Activated naive CD8-positive, alpha-beta T cell (primary cell): ENCODE results near the gene MEIOB.

Source experiments
- H3K27ac Mint-ChIP-seq: one replicate; pipeline ENCODE4 v1.8.0; 2021; ENCODE audit warnings: mixed read lengths
- H3K27me3 Mint-ChIP-seq: one replicate; pipeline ENCODE4 v1.8.0; 2021; ENCODE audit warnings: mixed read lengths
- H3K36me3 Mint-ChIP-seq: one replicate; pipeline ENCODE4 v1.8.0; 2021; ENCODE audit warnings: mixed read lengths
- H3K4me1 Mint-ChIP-seq: one replicate; pipeline ENCODE4 v1.8.0; 2021; ENCODE audit warnings: low read depth, mixed read lengths
- H3K4me3 Mint-ChIP-seq: one replicate; pipeline ENCODE4 v1.8.0; 2021; ENCODE audit warnings: mild to moderate bottlenecking, mixed read lengths
- H3K9me3 Mint-ChIP-seq: one replicate; pipeline ENCODE4 v1.8.0; 2021; ENCODE audit warnings: low read depth, mixed read lengths

MEIOB gene

GRCh38 chr16:1834096-1834495 is 37.9 kb downstream of the MEIOB start:
- Mint-ChIP-seq H3K27ac (no peak overlapping the region), H3K27me3 (no peaks in the 10 kb centered on the region), H3K4me1 (peaks cover 11% of the 10 kb centered on the region), H3K36me3 (no peaks in the 10 kb centered on the region), H3K4me3 (no peak overlapping the region), H3K9me3 (no peaks in the 10 kb centered on the region)

- Mint-ChIP-seq H3K9me3 (no peaks in the 10 kb centered on the region), H3K4me1 (peaks cover 21% of the 10 kb centered on the region), H3K27ac (no peak overlapping the region), H3K4me3 (no peak overlapping the region), H3K36me3 (no peaks in the 10 kb centered on the region), H3K27me3 (no peaks in the 10 kb centered on the region)
These were observed 39.0 kb downstream of the MEIOB start for GRCh38 chr16:1832838-1833454.

GRCh38 chr16:1831186-1832075 is 40.5 kb downstream of the MEIOB start:
- no peak overlapping the region for H3K4me3 Mint-ChIP-seq
- no peaks in the 10 kb centered on the region for H3K27me3 Mint-ChIP-seq
- H3K4me1 Mint-ChIP-seq: peaks cover 28% of the 10 kb centered on the region
- H3K27ac Mint-ChIP-seq: no peak overlapping the region
- H3K36me3 Mint-ChIP-seq: no peaks in the 10 kb centered on the region
- no peaks in the 10 kb centered on the region for H3K9me3 Mint-ChIP-seq

- no peaks in the 10 kb centered on the region for H3K36me3 Mint-ChIP-seq
- H3K4me3 Mint-ChIP-seq: no peak overlapping the region
- H3K4me1 Mint-ChIP-seq: peaks cover 33% of the 10 kb centered on the region
- no peaks in the 10 kb centered on the region for H3K27me3 Mint-ChIP-seq
- peak overlapping the region; percentile 34 for H3K27ac Mint-ChIP-seq
- no peaks in the 10 kb centered on the region for H3K9me3 Mint-ChIP-seq
These were observed 41.8 kb downstream of the MEIOB start for GRCh38 chr16:1830213-1830612.

- peak overlapping the region; percentile 73 for H3K4me3 Mint-ChIP-seq
- H3K27ac Mint-ChIP-seq: peak overlapping the region; percentile 64
- no peaks in the 10 kb centered on the region for H3K36me3 Mint-ChIP-seq
- H3K4me1 Mint-ChIP-seq: peaks cover 45% of the 10 kb centered on the region
- H3K9me3 Mint-ChIP-seq: no peaks in the 10 kb centered on the region
- no peaks in the 10 kb centered on the region for H3K27me3 Mint-ChIP-seq
These were observed 43.1 kb downstream of the MEIOB start for GRCh38 chr16:1828645-1829410.

- Mint-ChIP-seq H3K36me3 (no peaks in the 10 kb centered on the region), H3K4me1 (peaks cover 47% of the 10 kb centered on the region), H3K9me3 (no peaks in the 10 kb centered on the region)
These were observed 45.0 kb downstream of the MEIOB start, which contains the start of the genes FAHD1 and HAGH for GRCh38 chr16:1826691-1827573. Gene FAHD1, plus strand, starts transcription at chr16:1827206. Its CDS starts 33 bp downstream, at chr16:1827239. Gene HAGH, minus strand, starts transcription at chr16:1826825. Its CDS starts 38 bp downstream, at chr16:1826787.

GRCh38 chr16:1825864-1826690 is 45.9 kb downstream of the MEIOB start:
- Mint-ChIP-seq H3K27ac (peak overlapping the region; percentile 75), H3K4me1 (peaks cover 47% of the 10 kb centered on the region), H3K9me3 (no peaks in the 10 kb centered on the region), H3K36me3 (no peaks in the 10 kb centered on the region), H3K27me3 (no peaks in the 10 kb centered on the region), H3K4me3 (peak overlapping the region; percentile 87)

More at GRCh38 chr16:1826691-1827573, 45.0 kb downstream of the MEIOB start, which contains the start of the genes FAHD1 and HAGH:
- H3K4me3 Mint-ChIP-seq: peak within 1 kb of the TSS; percentile 94
- no peaks in the 10 kb centered on the region for H3K27me3 Mint-ChIP-seq
- peak within 1 kb of the TSS; percentile 89 for H3K27ac Mint-ChIP-seq

- no peaks in the 10 kb centered on the region for H3K27me3 Mint-ChIP-seq
These were observed 46.5 kb downstream of the MEIOB start for GRCh38 chr16:1825381-1825863.

GRCh38 chr16:1823821-1824220 is 48.1 kb downstream of the MEIOB start:
- Mint-ChIP-seq H3K27me3 (no peaks in the 10 kb centered on the region), H3K9me3 (no peaks in the 10 kb centered on the region), H3K4me1 (peaks cover 33% of the 10 kb centered on the region), H3K36me3 (no peaks in the 10 kb centered on the region), H3K4me3 (no peak overlapping the region), H3K27ac (peak overlapping the region; percentile 61)

More at GRCh38 chr16:1825381-1825863, 46.5 kb downstream of the MEIOB start:
- peaks cover 45% of the 10 kb centered on the region for H3K4me1 Mint-ChIP-seq
- peak overlapping the region; percentile 87 for H3K4me3 Mint-ChIP-seq
- H3K9me3 Mint-ChIP-seq: no peaks in the 10 kb centered on the region
- peak overlapping the region; percentile 75 for H3K27ac Mint-ChIP-seq
- H3K36me3 Mint-ChIP-seq: no peaks in the 10 kb centered on the region

- H3K4me1 Mint-ChIP-seq: peaks cover 25% of the 10 kb centered on the region
- H3K4me3 Mint-ChIP-seq: no peak overlapping the region
- no peaks in the 10 kb centered on the region for H3K36me3 Mint-ChIP-seq
- H3K27ac Mint-ChIP-seq: no peak overlapping the region
- no peaks in the 10 kb centered on the region for H3K9me3 Mint-ChIP-seq
- H3K27me3 Mint-ChIP-seq: no peaks in the 10 kb centered on the region
These were observed 49.2 kb downstream of the MEIOB start for GRCh38 chr16:1822801-1823200.

- H3K27me3 Mint-ChIP-seq: no peaks in the 10 kb centered on the region
- peaks cover 20% of the 10 kb centered on the region for H3K4me1 Mint-ChIP-seq
- no peaks in the 10 kb centered on the region for H3K36me3 Mint-ChIP-seq
- H3K4me3 Mint-ChIP-seq: no peak overlapping the region
- no peaks in the 10 kb centered on the region for H3K9me3 Mint-ChIP-seq
- H3K27ac Mint-ChIP-seq: no peak overlapping the region
These were observed 49.9 kb downstream of the MEIOB start for GRCh38 chr16:1821861-1822611.

GRCh38 chr16:1820946-1821290 is 51.0 kb downstream of the MEIOB start:
- Mint-ChIP-seq H3K27me3 (no peaks in the 10 kb centered on the region), H3K9me3 (no peaks in the 10 kb centered on the region), H3K4me3 (no peak overlapping the region), H3K27ac (no peak overlapping the region), H3K4me1 (peaks cover 20% of the 10 kb centered on the region), H3K36me3 (no peaks in the 10 kb centered on the region)
